A673 (cell line): ENCODE data around the gene PLD4. TPM values are rescaled to one million over a fixed set of nuclear protein-coding genes. Genes with fewer than 3 reads are reported as not detected.
"Not testable (repeated sequence)": the region's sequence is repeated elsewhere in the genome, so short reads cannot be mapped to it uniquely, and the experiment has no call there.

Experiments
- BruUV-seq: library from RNA; stranded (reverse); fragments of 400-500 nt; replicated peaks from 2 replicates; lab custom pipeline; 2021; lab: Mats Ljungman, UMichigan
- CTCF ChIA-PET: fragments of 300-600 bp; sonication (Branson Sonifier 250); formaldehyde crosslinking; loops from one replicate; lab custom pipeline; 2022; ENCODE audit warnings: antibody characterized with exemption; lab: Charles Lee
- POLR2A ChIA-PET: fragments of 300-600 bp; sonication (Branson Sonifier 250); formaldehyde crosslinking; loops from one replicate; lab custom pipeline; 2022; ENCODE audit warnings: antibody characterized with exemption; ENCODE audit not compliant: low non-redundant PET; lab: Charles Lee
- DNase-seq: peaks from one replicate; pipeline ENCODE4 v3.0.0-alpha.2; 2015; ENCODE audit warnings: low spot score
- H3K27ac ChIP-seq: fragments of 200-600 bp; sonication (generic); 2 replicates; pipeline ENCODE4 v1.5.1; 2016; ENCODE audit warnings: mixed run types, low read depth, mild to moderate bottlenecking, mixed read lengths, antibody characterized with exemption, low read length; ENCODE audit not compliant: poor library complexity, severe bottlenecking
- H3K27me3 ChIP-seq: fragments of 200-600 bp; sonication (generic); replicated peaks from 2 replicates; pipeline ENCODE4 v1.6.1; 2017; ENCODE audit warnings: mixed run types, low read depth, mild to moderate bottlenecking, mixed read lengths, antibody characterized with exemption, low read length; ENCODE audit not compliant: insufficient read depth, poor library complexity
- H3K36me3 ChIP-seq: fragments of 200-600 bp; sonication (generic); 2 replicates; pipeline ENCODE4 v1.6.1; 2016; ENCODE audit warnings: mixed run types, mild to moderate bottlenecking, mixed read lengths, antibody characterized with exemption, low read length; ENCODE audit not compliant: insufficient read depth, poor library complexity, severe bottlenecking
- H3K4me1 ChIP-seq: fragments of 200-600 bp; sonication (generic); 2 replicates; pipeline ENCODE4 v1.6.1; 2017; ENCODE audit warnings: mixed run types, mild to moderate bottlenecking, mixed read lengths, antibody characterized with exemption, low read length; ENCODE audit not compliant: insufficient read depth, poor library complexity, severe bottlenecking
- H3K4me3 ChIP-seq: fragments of 200-600 bp; sonication (generic); 2 replicates; pipeline ENCODE4 v1.5.1; 2016; ENCODE audit warnings: low read depth, mixed run types, mild to moderate bottlenecking, mixed read lengths, low read length; ENCODE audit not compliant: poor library complexity, severe bottlenecking
- H3K9me3 ChIP-seq: fragments of 200-600 bp; sonication (generic); 2 replicates; pipeline ENCODE4 v1.6.1; 2016; ENCODE audit warnings: mixed run types, low read depth, mild to moderate bottlenecking, mixed read lengths, antibody characterized with exemption, low read length; ENCODE audit not compliant: poor library complexity, severe bottlenecking
- EZH2 ChIP-seq: fragments of 200-600 bp; sonication (generic); IDR thresholded peaks from 2 replicates; pipeline ENCODE4 v1.6.1; 2017; ENCODE audit warnings: borderline replicate concordance, low read depth, mild to moderate bottlenecking, mixed read lengths, antibody characterized with exemption, low read length; ENCODE audit not compliant: poor library complexity, severe bottlenecking
- intact Hi-C: fragments of 100-400 bp; cut with micrococcal nuclease; formaldehyde crosslinking; loops from one replicate; pipeline ENCODE4 v1.10.0; 2022; ENCODE audit not compliant: unreplicated experiment
- total RNA-seq: library from RNA; stranded (reverse); gene quantifications from 2 replicates; pipeline ENCODE4 v1.2.3, GENCODE V29; 2021
- TF ChIP-seq, protein P1 (sequence below): fragments of 300-800, 200-600 bp; sonication (generic); conservative IDR thresholded peaks from 2 replicates; pipeline ENCODE4 v1.5.1; 2017; ENCODE audit warnings: low read depth, mild to moderate bottlenecking, antibody characterized with exemption, low read length, moderate library complexity, mixed read lengths

The PLD4 gene
- total RNA-seq, 1 experiment from 2014 or later = not detected

DNA sequence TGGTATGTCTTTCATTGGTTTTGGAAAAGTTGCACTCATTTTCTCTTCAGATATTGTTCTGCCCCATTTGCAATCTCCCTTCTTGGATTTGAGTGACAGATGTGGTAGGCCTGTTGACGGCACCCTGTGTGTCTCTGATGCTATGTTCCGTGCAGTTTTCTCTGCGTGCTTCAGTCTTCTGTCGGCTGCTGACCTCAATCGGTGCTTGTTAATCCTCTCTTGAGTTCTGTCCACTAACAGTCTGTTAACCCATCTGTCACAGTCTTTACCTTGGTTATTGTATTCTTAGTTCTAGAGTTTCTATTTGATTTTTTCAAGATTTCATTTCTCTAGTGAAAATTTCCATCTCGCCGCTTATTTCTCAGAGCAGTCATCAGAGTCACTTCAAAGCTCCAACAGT lies 20.7 kb upstream of the PLD4 start:
- TF ChIP-seq, protein P1, sequence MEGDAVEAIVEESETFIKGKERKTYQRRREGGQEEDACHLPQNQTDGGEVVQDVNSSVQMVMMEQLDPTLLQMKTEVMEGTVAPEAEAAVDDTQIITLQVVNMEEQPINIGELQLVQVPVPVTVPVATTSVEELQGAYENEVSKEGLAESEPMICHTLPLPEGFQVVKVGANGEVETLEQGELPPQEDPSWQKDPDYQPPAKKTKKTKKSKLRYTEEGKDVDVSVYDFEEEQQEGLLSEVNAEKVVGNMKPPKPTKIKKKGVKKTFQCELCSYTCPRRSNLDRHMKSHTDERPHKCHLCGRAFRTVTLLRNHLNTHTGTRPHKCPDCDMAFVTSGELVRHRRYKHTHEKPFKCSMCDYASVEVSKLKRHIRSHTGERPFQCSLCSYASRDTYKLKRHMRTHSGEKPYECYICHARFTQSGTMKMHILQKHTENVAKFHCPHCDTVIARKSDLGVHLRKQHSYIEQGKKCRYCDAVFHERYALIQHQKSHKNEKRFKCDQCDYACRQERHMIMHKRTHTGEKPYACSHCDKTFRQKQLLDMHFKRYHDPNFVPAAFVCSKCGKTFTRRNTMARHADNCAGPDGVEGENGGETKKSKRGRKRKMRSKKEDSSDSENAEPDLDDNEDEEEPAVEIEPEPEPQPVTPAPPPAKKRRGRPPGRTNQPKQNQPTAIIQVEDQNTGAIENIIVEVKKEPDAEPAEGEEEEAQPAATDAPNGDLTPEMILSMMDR = no peak
- TF ChIP-seq EZH2 = no peak
- Histone ChIP-seq H3K36me3 (no peaks in the 10 kb centered on the region), H3K4me1 (no peaks in the 10 kb centered on the region), H3K9me3 (no peaks in the 10 kb centered on the region), H3K27me3 (no peaks in the 10 kb centered on the region), H3K27ac (no peak overlapping the region), H3K4me3 (no peak overlapping the region)
- CTCF ChIA-PET = no interaction called here
- BruUV-seq = no TSS peak
- POLR2A ChIA-PET = no interaction called here
- intact Hi-C loops = no loop called here
- DNase-seq = no peak

DNA sequence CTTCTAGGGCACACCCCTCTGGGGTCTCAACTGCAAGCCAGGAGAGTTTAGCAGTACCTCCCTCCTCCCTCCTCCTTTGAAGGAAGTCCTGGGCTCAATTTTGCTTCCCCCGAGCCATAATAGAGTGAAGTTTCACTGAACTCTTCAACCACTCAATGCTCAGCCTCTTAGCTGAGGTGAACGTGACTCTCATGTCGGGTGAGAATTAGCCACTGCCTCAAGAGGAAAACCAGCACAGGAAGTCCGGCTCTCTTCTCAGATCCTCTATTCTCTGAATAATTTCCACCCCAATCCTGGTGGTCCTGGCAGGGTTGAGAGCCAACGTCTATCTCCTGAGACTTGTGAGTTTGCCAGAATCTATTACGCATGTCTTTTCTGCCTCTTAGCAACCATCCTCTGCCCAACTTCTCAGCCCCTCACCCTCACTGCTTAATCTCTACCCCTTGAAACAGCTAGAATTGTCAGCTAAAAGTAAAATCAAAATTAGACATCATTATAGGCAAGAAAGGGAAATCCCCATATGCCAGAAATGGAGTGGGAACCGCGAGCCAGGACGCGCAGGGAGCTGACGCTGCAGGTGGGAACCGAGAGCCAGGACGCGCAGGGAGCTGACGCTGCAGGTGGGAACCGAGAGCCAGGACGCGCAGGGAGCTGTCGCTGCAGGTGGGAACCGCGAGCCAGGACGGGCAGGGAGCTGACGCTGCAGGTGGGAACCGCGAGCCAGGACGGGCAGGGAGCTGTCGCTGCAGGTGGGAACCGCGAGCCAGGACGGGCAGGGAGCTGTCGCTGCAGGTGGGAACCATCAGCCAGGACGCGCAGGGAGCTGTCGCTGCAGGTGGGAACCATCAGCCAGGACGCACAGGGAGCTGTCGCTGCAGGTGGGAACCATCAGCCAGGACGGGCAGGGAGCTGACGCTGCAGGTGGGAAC lies 19.8 kb upstream of the PLD4 start:
- POLR2A ChIA-PET, intact Hi-C loops, DNase-seq: not testable (repeated sequence)

DNA sequence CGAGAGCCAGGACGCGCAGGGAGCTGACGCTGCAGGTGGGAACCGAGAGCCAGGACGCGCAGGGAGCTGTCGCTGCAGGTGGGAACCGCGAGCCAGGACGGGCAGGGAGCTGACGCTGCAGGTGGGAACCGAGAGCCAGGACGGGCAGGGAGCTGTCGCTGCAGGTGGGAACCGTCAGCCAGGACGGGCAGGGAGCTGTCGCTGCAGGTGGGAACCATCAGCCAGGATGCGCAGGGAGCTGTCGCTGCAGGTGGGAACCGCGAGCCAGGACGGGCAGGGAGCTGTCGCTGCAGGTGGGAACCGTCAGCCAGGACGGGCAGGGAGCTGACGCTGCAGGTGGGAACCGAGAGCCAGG lies 19.1 kb upstream of the PLD4 start:
- H3K27ac ChIP-seq, H3K4me3 ChIP-seq, BruUV-seq, intact Hi-C loops, DNase-seq, H3K9me3 ChIP-seq, H3K36me3 ChIP-seq, H3K27me3 ChIP-seq, CTCF ChIA-PET, POLR2A ChIA-PET, H3K4me1 ChIP-seq: not testable (repeated sequence)

More for the DNA sequence above, 19.8 kb upstream of the PLD4 start:
- H3K27ac ChIP-seq, CTCF ChIA-PET, H3K4me3 ChIP-seq, BruUV-seq, H3K27me3 ChIP-seq, H3K36me3 ChIP-seq, H3K9me3 ChIP-seq, H3K4me1 ChIP-seq: not testable (repeated sequence)

DNA sequence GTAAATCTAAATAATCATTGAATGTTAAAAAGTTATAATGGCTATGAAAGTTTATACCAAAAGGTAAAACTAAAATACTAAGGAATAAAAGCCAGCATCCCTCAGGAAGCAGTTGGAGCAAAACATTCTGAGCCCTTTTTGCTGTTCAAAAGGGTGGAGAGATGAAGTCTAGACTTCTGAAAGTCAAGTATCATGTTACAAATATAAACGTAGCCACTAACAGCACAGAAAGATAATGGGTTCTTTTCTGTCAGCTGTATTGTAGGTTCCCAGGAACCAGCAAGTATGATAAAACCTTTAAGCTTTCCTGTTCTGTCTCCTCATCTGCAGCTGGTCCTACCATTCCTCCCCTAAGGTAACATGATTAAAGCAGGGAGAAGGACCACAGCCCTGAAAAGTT lies 16.4 kb upstream of the PLD4 start:
- POLR2A ChIA-PET = no interaction called here
- no peak for DNase-seq
- peaks cover 2% of the 10 kb centered on the region for H3K27me3 ChIP-seq
- H3K27ac ChIP-seq = no peak overlapping the region
- CTCF ChIA-PET = no interaction called here
- intact Hi-C loops = no loop called here
- H3K36me3 ChIP-seq = no peaks in the 10 kb centered on the region
- TF ChIP-seq EZH2 = no peak
- TF ChIP-seq, protein P1 = no peak
- no peaks in the 10 kb centered on the region for H3K4me1 ChIP-seq
- no TSS peak for BruUV-seq
- peaks cover 11% of the 10 kb centered on the region for H3K9me3 ChIP-seq
- H3K4me3 ChIP-seq = no peak overlapping the region
